Thyroid gland (tissue), 4 donors: ENCODE data around the gene ESRRB.

Experiments used
- POLR2A ChIP-seq, 2 donors: fragments of 450-650 bp; IDR thresholded peaks; one replicate each; pipeline ENCODE4 v1.6.1; 2017; ENCODE audit warnings: antibody characterized with exemption in 2 of 2, mild to moderate bottlenecking in 2 of 2, moderate library complexity in 1 of 2
- TF ChIP-seq, protein P1 (sequence below), 6 experiments: fragments of 200-600 bp in 3 of 6; fragments of 450-650 bp in 3 of 6; sonication (generic) in 3 of 6; IDR thresholded peaks; one replicate each; pipeline ENCODE4 v1.5.1; 2016 to 2019; ENCODE audit warnings: antibody characterized with exemption in 6 of 6, mild to moderate bottlenecking in 2 of 6, inconsistent platforms in 1 of 6, moderate library complexity in 1 of 6

DNA sequence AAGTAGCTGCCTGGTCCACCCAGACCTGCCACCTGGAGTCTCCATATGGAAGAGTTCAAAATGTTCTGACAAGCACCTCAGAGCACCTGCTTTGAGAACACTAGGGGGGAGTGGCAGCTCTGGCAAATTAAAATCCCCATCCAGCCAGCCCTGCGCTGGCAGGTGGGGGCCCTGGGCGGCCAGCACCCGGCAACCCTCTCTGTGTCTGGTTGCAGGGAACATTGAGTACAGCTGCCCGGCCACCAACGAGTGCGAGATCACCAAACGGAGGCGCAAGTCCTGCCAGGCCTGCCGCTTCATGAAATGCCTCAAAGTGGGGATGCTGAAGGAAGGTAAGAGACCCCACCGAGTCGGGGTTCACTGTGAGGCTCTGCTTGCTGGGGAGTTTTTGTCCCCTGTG, 86.4 kb downstream of the ESRRB start:
- TF ChIP-seq, protein P1, sequence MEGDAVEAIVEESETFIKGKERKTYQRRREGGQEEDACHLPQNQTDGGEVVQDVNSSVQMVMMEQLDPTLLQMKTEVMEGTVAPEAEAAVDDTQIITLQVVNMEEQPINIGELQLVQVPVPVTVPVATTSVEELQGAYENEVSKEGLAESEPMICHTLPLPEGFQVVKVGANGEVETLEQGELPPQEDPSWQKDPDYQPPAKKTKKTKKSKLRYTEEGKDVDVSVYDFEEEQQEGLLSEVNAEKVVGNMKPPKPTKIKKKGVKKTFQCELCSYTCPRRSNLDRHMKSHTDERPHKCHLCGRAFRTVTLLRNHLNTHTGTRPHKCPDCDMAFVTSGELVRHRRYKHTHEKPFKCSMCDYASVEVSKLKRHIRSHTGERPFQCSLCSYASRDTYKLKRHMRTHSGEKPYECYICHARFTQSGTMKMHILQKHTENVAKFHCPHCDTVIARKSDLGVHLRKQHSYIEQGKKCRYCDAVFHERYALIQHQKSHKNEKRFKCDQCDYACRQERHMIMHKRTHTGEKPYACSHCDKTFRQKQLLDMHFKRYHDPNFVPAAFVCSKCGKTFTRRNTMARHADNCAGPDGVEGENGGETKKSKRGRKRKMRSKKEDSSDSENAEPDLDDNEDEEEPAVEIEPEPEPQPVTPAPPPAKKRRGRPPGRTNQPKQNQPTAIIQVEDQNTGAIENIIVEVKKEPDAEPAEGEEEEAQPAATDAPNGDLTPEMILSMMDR (IDR thresholded peaks at IDR 0.05): no peak
- no peak for TF ChIP-seq POLR2A (IDR thresholded peaks at IDR 0.05)
